D721Med (cell line): Measurements from ENCODE around the gene TMEM61.

Experiments
- DNase-seq: peaks from one replicate; pipeline ENCODE4 v3.0.0; 2011; ENCODE audit warnings: low spot score; ENCODE audit not compliant: insufficient read length
- FAIRE-seq: peaks from 2 replicates; lab custom pipeline; 2011; peaks lifted over from hg19 to GRCh38; lab: Jason Lieb, UNC
- CTCF ChIP-seq: IDR thresholded peaks from 2 replicates; pipeline ENCODE4 v1.5.1; 2012; ENCODE audit warnings: mild to moderate bottlenecking, control low read depth; ENCODE audit not compliant: insufficient read depth; ENCODE audit errors: missing control alignments

Gene TMEM61

GRCh38 chr1:54995835-54996234 lies 15.4 kb downstream of the TMEM61 start:
- DNase-seq = no peak
- FAIRE-seq = no peak
- TF ChIP-seq CTCF = no peak

GRCh38 chr1:54996359-54996868 lies 16.0 kb downstream of the TMEM61 start:
- DNase-seq (peak; percentile 94), FAIRE-seq (no peak)
- peak; percentile 68 for TF ChIP-seq CTCF

GRCh38 chr1:54996869-54997710 lies 16.7 kb downstream of the TMEM61 start:
- no peak for TF ChIP-seq CTCF
- DNase-seq (no peak), FAIRE-seq (no peak)

- no peak for TF ChIP-seq CTCF
- DNase-seq (no peak), FAIRE-seq (no peak)
Measured at GRCh38 chr1:54997711-54997986, 17.2 kb downstream of the TMEM61 start.

- FAIRE-seq (no peak), DNase-seq (no peak)
- TF ChIP-seq CTCF = no peak
Measured at GRCh38 chr1:54998100-54998499, 17.7 kb downstream of the TMEM61 start.

GRCh38 chr1:54998677-54999076 lies 18.2 kb downstream of the TMEM61 start, which contains the start of gene BSND:
Gene BSND (plus strand): TSS chr1:54998933. CDS start chr1:54999187, 254 bp downstream.
- no peak for TF ChIP-seq CTCF
- DNase-seq (no peak), FAIRE-seq (no peak)
